Uterus (tissue), 4 donors: ENCODE results near the gene ZNF699. TPM values are rescaled to one million over a fixed set of nuclear protein-coding genes. Genes with fewer than 3 reads are reported as not detected.
"Not testable (repeated sequence)": the region's sequence is repeated elsewhere in the genome, so short reads cannot be mapped to it uniquely, and the experiment has no call there.

Source experiments
- DNase-seq, 2 donors: peaks; one replicate each; pipeline ENCODE4 v3.0.0-alpha.2; 2019 to 2020
- H3K27ac ChIP-seq, 2 donors: fragments of 200-600 bp; sonication (generic); 1 replicate in 1 of 2; 2 replicates in 1 of 2; pipeline ENCODE4 v1.5.1; 2016 to 2018
- H3K27me3 ChIP-seq, 2 donors: fragments of 200-600 bp; sonication (generic); one replicate each; pipeline ENCODE4 v1.5.1; 2018 to 2019; ENCODE audit warnings: control low read depth in 1 of 2
- H3K36me3 ChIP-seq, 2 donors: fragments of 200-600 bp; sonication (generic); one replicate each; pipeline ENCODE4 v1.5.1; 2019; ENCODE audit warnings: control low read depth in 1 of 2
- H3K4me1 ChIP-seq, 2 donors: fragments of 200-600 bp; sonication (generic); one replicate each; pipeline ENCODE4 v1.5.1; 2018 to 2019; ENCODE audit warnings: control low read depth in 1 of 2
- H3K4me3 ChIP-seq, 2 donors: fragments of 200-600 bp; sonication (generic); 1 replicate in 1 of 2; 2 replicates in 1 of 2; pipeline ENCODE4 v1.5.1; 2018 to 2019; ENCODE audit warnings: mild to moderate bottlenecking in 1 of 2
- H3K9me3 ChIP-seq, 2 donors: fragments of 200-600 bp; sonication (generic); one replicate each; pipeline ENCODE4 v1.5.1; 2019; ENCODE audit warnings: control low read depth in 1 of 2
- POLR2A ChIP-seq, 2 donors: fragments of 450-650 bp; IDR thresholded peaks; one replicate each; pipeline ENCODE4 v1.6.1; 2016; ENCODE audit warnings: antibody characterized with exemption in 2 of 2, mild to moderate bottlenecking in 1 of 2, moderate library complexity in 1 of 2
- intact Hi-C: fragments of 100-400 bp; cut with DNase I; formaldehyde crosslinking; loops from one replicate; pipeline ENCODE4 v1.15.1; 2023; ENCODE audit warnings: low total_unique reads
- total RNA-seq, 4 donors: library from RNA; depleted of rRNA in 3 of 4; stranded (reverse); fragments of >200 nt in 3 of 4; gene quantifications; one replicate each; pipeline versions ENCODE4 v1.1.0 to v1.2.4, GENCODE V29; 2014 to 2023
- TF ChIP-seq, protein P1 (sequence below), 4 experiments: fragments of 200-600 bp in 2 of 4; fragments of 450-650 bp in 2 of 4; sonication (generic) in 2 of 4; IDR thresholded peaks; one replicate each; pipeline ENCODE4 v1.5.1; 2016 to 2019; ENCODE audit warnings: antibody characterized with exemption in 4 of 4, mild to moderate bottlenecking in 2 of 4, moderate library complexity in 1 of 4
- donor health status: DM: yes; HTN: yes; CAD: no.

Gene ZNF699
- total RNA-seq, 4 donors from 2014 or later: 1.8 to 34.6 (median 11.6) TPM

DNA sequence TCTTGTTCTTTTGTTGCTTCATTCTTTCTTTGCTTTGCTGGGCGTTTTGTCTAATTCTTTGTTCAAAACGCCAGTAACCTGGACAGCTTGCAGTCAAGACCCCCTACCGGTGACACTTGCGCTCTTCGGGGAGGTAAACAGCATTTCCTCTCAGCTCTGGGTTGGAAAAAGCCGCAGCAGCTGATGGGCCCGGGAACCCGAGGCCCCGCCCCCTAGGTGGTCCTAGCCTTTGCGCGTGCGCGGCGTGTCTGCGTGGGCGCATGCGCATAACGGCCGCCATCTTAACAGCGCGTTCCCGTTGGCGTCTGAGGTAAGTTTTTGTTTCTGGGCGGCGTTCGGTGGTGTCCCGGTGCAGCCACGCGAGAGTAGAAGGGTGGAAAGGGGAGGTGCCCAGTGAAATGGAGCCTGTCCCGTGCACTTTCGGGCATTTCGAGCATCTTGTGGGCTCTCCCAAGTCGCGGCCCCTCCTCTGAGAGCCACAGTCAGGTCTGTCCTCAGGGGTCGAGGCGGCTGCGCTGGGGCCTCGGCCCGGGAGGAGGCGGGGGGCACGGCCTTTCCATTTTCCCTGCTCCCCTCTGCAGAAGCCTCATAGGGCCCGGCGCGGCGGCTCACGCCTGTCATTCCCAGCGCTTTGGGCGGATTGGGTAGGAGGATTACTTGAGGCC lies 14.4 kb upstream of the ZNF699 start, which contains the start of gene ZNF559:
Gene ZNF559, plus strand, starts transcription at position 261 of the 665 bp plus-strand sequence. CDS start 14,371 bp downstream, outside the sequence.
- H3K4me1 ChIP-seq: peaks cover 0 to 4% of the 10 kb centered on the region in 2 donors
- intact Hi-C loops: no loop called here

DNA sequence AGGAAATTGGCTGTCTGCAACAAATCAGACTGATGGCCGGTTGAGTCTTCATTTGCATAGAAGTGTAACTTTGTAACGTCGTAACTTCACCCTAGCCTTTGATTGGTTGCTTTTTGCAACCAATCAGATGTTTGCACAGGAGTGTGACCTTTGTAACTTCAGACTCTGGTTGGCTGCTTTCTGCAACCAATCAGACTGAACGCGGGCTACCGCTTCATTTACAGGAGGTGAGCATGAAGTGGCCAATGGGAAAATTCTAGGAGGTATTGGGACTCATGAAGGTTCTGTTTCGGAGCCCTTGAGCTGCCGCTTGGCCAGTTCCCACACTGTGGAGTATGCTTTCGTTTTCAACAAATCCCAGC lies 13.9 kb upstream of the ZNF699 start:
- Histone ChIP-seq H3K27ac (peak overlapping the region; percentile 90 to 91), H3K36me3 (no peaks in the 10 kb centered on the region), H3K9me3 (peaks cover under 1 to 20% of the 10 kb centered on the region in 2 donors), H3K27me3 (no peaks in the 10 kb centered on the region), H3K4me3 (peak overlapping the region; percentile 77 to 90), H3K4me1 (peaks cover 0 to 4% of the 10 kb centered on the region in 2 donors)
- TF ChIP-seq, protein P1, sequence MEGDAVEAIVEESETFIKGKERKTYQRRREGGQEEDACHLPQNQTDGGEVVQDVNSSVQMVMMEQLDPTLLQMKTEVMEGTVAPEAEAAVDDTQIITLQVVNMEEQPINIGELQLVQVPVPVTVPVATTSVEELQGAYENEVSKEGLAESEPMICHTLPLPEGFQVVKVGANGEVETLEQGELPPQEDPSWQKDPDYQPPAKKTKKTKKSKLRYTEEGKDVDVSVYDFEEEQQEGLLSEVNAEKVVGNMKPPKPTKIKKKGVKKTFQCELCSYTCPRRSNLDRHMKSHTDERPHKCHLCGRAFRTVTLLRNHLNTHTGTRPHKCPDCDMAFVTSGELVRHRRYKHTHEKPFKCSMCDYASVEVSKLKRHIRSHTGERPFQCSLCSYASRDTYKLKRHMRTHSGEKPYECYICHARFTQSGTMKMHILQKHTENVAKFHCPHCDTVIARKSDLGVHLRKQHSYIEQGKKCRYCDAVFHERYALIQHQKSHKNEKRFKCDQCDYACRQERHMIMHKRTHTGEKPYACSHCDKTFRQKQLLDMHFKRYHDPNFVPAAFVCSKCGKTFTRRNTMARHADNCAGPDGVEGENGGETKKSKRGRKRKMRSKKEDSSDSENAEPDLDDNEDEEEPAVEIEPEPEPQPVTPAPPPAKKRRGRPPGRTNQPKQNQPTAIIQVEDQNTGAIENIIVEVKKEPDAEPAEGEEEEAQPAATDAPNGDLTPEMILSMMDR (IDR thresholded peaks at IDR 0.05): no peak
- TF ChIP-seq POLR2A (IDR thresholded peaks at IDR 0.05): no peak
- DNase-seq: peak; percentile 64 to 76
- intact Hi-C loops: no loop called here

More for the DNA sequence above, 14.4 kb upstream of the ZNF699 start, which contains the start of gene ZNF559:
- peaks cover 5 to 22% of the 10 kb centered on the region in 2 donors for H3K9me3 ChIP-seq
- TF ChIP-seq, protein P1 (IDR thresholded peaks at IDR 0.05): peak; percentile 8 to 35 (median 20)
- peak; percentile 17 to 19 for TF ChIP-seq POLR2A (IDR thresholded peaks at IDR 0.05)
- H3K27me3 ChIP-seq: no peaks in the 10 kb centered on the region
- peak within 1 kb of the TSS; percentile 90 to 91 for H3K27ac ChIP-seq
- H3K36me3 ChIP-seq: no peaks in the 10 kb centered on the region
- peak; percentile 92 to 96 for DNase-seq
- H3K4me3 ChIP-seq: peak within 1 kb of the TSS; percentile 77 to 90

DNA sequence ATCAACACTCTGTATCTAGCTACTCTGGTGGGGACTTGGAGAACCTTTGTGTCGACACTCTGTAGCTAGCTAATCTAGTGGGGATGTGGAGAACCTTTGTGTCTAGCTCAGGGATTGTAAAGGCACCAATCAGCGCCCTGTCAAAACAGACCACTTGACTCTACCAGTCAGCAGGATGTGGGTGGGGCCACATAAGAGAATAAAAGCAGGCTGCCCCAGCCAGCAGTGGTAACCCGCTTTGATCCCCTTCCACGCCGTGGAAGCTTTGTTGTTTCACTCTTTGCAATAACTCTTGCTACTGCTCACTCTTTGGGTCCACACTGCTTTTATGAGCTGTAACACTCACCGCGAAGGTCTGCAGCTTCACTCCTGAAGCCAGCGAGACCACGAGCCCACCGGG lies 12.6 kb upstream of the ZNF699 start:
- H3K4me1 ChIP-seq, H3K27ac ChIP-seq: not testable (repeated sequence)

DNA sequence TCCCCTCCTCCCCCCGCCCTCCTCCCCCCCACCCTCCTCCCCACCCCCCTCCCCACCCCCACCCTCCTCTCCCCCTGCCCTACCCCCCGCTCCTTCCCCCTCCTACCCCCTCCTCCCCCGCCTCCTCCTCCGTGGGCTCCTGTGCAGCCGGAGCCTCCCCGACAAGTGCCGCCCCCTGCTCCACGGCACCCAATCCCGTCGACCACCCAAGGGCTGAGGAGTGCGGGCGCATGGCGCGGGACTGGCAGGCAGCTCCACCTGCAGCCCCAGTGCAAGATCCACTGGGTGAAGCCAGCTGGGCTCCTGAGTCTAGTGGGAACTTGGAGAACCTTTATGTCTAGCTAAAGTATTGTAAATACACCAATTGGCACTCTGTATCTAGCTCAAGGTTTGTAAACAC lies 12.1 kb upstream of the ZNF699 start:
- H3K36me3 ChIP-seq, H3K27me3 ChIP-seq, H3K4me3 ChIP-seq, H3K4me1 ChIP-seq, intact Hi-C loops, H3K9me3 ChIP-seq, H3K27ac ChIP-seq, DNase-seq: not testable (repeated sequence)

More for the DNA sequence above, 12.6 kb upstream of the ZNF699 start:
- DNase-seq, H3K4me3 ChIP-seq, intact Hi-C loops, H3K36me3 ChIP-seq, H3K27me3 ChIP-seq: not testable (repeated sequence)
- H3K9me3 ChIP-seq: peaks cover 0 to 12% of the 10 kb centered on the region in 2 donors

DNA sequence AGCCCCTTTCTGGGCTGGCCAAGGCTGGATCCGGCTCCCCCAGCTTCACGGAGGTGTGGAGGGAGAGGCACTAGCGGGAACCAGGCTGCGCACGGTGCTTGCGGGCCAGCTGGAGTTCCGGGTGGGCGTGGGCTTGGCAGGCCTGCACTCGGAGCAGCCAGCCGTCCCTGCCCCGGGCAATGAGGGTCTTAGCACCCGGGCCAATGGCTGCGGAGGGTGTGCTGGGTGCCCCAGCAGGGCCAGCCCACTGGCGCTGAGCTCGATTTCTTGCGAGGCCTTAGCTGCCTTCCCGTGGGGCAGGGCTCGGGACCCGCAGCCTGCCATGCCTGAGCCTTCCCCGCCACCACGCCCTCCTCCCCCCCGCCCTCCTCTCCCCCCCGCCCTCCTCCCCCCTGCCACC lies 11.7 kb upstream of the ZNF699 start:
- no peak overlapping the region for H3K27ac ChIP-seq
- intact Hi-C loops: no loop called here
- no peak for DNase-seq
- H3K4me1 ChIP-seq: peaks cover 0 to 4% of the 10 kb centered on the region in 2 donors
- no peak overlapping the region for H3K4me3 ChIP-seq
- H3K36me3 ChIP-seq: no peaks in the 10 kb centered on the region
- H3K9me3 ChIP-seq: peaks cover 0 to 4% of the 10 kb centered on the region in 2 donors
- H3K27me3 ChIP-seq: no peaks in the 10 kb centered on the region
- TF ChIP-seq, protein P1 (IDR thresholded peaks at IDR 0.05): no peak
- no peak for TF ChIP-seq POLR2A (IDR thresholded peaks at IDR 0.05)

DNA sequence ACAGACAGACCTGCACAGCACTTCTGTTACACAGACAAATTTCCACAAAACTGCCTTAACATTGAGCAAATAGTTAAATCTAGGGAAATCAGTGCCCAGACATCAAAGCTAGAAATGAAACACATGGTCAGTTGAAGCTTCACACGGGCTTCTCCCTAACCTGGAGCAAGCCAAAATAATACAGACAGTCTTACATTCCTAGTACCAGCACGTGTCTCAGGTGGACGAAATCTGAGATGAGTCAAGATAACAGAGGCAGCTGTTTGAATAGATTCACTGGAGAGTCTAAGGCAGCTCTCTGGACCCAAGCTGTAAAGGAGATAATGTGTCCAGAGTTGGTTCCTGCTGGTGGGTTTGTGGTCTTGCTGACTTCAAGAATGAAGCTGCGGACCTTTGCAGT lies 4.1 kb upstream of the ZNF699 start:
- Histone ChIP-seq H3K4me1 (no peaks in the 10 kb centered on the region), H3K27me3 (no peaks in the 10 kb centered on the region), H3K27ac (no peak overlapping the region), H3K4me3 (no peak overlapping the region), H3K9me3 (no peaks in the 10 kb centered on the region), H3K36me3 (no peaks in the 10 kb centered on the region)
- no peak for DNase-seq
- no peak for TF ChIP-seq POLR2A (IDR thresholded peaks at IDR 0.05)
- TF ChIP-seq, protein P1 (IDR thresholded peaks at IDR 0.05): no peak
- intact Hi-C loops: loop anchor here (10.0 kb wide), 1 partner anchor 481 kb away; no protein-coding TSS in a partner anchor
